K562 (cell line): ENCODE data around the gene VMP1. TPM values are rescaled to one million over a fixed set of nuclear protein-coding genes. Genes with fewer than 3 reads are reported as not detected.

ENCODE experiments used
- ATF7 ChIP-seq: fragments of 450-650 bp; IDR thresholded peaks from 2 replicates; pipeline ENCODE4 v1.7.1; 2014; ENCODE audit warnings: mild to moderate bottlenecking, moderate library complexity
- BCLAF1 ChIP-seq, 2 experiments: fragments of 450-650 bp in 1 of 2; IDR thresholded peaks; 2 replicates each; pipeline ENCODE4 v1.6.1; 2011 to 2017; ENCODE audit warnings: low read depth in 2 of 2, antibody characterized with exemption in 1 of 2, borderline replicate concordance in 1 of 2, low read length in 1 of 2, mild to moderate bottlenecking in 1 of 2, mixed read lengths in 1 of 2; ENCODE audit not compliant: control insufficient read depth in 1 of 2
- CBFB ChIP-seq: sonication (generic); formaldehyde crosslinking; IDR thresholded peaks from 2 replicates; pipeline ENCODE4 v1.4.0; 2020; ENCODE audit warnings: mild to moderate bottlenecking, missing genetic modification reagents
- CCAR2 ChIP-seq: fragments of 200-400 bp; formaldehyde crosslinking; IDR thresholded peaks from 2 replicates; pipeline ENCODE4 v1.6.1; 2017; ENCODE audit warnings: mild to moderate bottlenecking, low read depth, low read length
- GTF2E2 ChIP-seq: fragments of 200-800 bp; sonication (Bioruptor generic); IDR thresholded peaks from 2 replicates; pipeline ENCODE4 v1.6.1; 2016; ENCODE audit warnings: missing genetic modification characterization, missing compliant biosample characterization
- HNRNPL ChIP-seq: fragments of 200-400 bp; formaldehyde crosslinking; IDR thresholded peaks from 2 replicates; pipeline ENCODE4 v1.6.1; 2017; ENCODE audit warnings: low read depth, mild to moderate bottlenecking, low read length
- JUNB ChIP-seq: fragments of 450-650 bp; formaldehyde crosslinking; conservative IDR thresholded peaks from 2 replicates; pipeline ENCODE4 v1.4.0; 2020; ENCODE audit warnings: mild to moderate bottlenecking
- LEF1 ChIP-seq: fragments of 450-650 bp; IDR thresholded peaks from 2 replicates; pipeline ENCODE4 v1.6.1; 2016; ENCODE audit warnings: mild to moderate bottlenecking
- PHF20 ChIP-seq: fragments of 450-650 bp; IDR thresholded peaks from 2 replicates; pipeline ENCODE4 v1.6.1; 2018; ENCODE audit not compliant: partially characterized antibody
- RAD51 ChIP-seq: fragments of 450-650 bp; IDR thresholded peaks from 2 replicates; pipeline ENCODE4 v1.7.1; 2016; ENCODE audit warnings: low read depth, mild to moderate bottlenecking, borderline replicate concordance
- RNF2 ChIP-seq: sonication (generic); IDR thresholded peaks from 2 replicates; pipeline ENCODE4 v1.6.1; 2016
- SNAPC5 ChIP-seq: fragments of 250-450 bp; sonication (Bioruptor Pico); IDR thresholded peaks from 2 replicates; pipeline ENCODE4 v1.8.0; 2021; ENCODE audit warnings: moderate library complexity, mild to moderate bottlenecking, inconsistent platforms
- SPI1 ChIP-seq: IDR thresholded peaks from 2 replicates; pipeline ENCODE4 v1.6.1; 2011; ENCODE audit warnings: low read depth, low read length, control low read depth, borderline replicate concordance
- SREBF1 ChIP-seq: fragments of 150-350 bp; IDR thresholded peaks from 2 replicates; pipeline ENCODE4 v1.6.1; 2014; ENCODE audit warnings: antibody characterized with exemption, low read depth, low read length, borderline replicate concordance
- SREBF2 ChIP-seq: sonication (generic); formaldehyde crosslinking; IDR thresholded peaks from 2 replicates; pipeline ENCODE4 v1.4.0; 2020; ENCODE audit warnings: mild to moderate bottlenecking, missing genetic modification reagents
- TFE3 ChIP-seq: fragments of 450-650 bp; formaldehyde crosslinking; IDR thresholded peaks from 2 replicates; pipeline ENCODE4 v1.4.0; 2020; ENCODE audit warnings: mild to moderate bottlenecking, mixed read lengths
- WHSC1 ChIP-seq: IDR thresholded peaks from one replicate; pipeline ENCODE4 v1.6.1; 2012; ENCODE audit warnings: low read length, control low read depth, inconsistent platforms
- ZBED1 ChIP-seq: IDR thresholded peaks from 2 replicates; pipeline ENCODE4 v1.6.1; 2014
- ZFPM2 ChIP-seq: fragments of 250-450 bp; sonication (Bioruptor Pico); IDR thresholded peaks from 2 replicates; pipeline ENCODE4 v1.5.1; 2022; ENCODE audit warnings: mild to moderate bottlenecking
- ZNF277 ChIP-seq: fragments of 250-450 bp; sonication (Bioruptor Pico); IDR thresholded peaks from 2 replicates; pipeline ENCODE4 v1.8.0; 2022; ENCODE audit warnings: inconsistent platforms, mild to moderate bottlenecking, moderate library complexity, borderline replicate concordance
- ZNF766 ChIP-seq: fragments of 200-800 bp; sonication (Bioruptor generic); conservative IDR thresholded peaks from 2 replicates; pipeline ENCODE4 v1.6.1; 2016; ENCODE audit warnings: missing genetic modification characterization, missing compliant biosample characterization
- polyA plus RNA-seq, 8 experiments: library from polyadenylated mRNA; depleted of rRNA in 4 of 8; stranded (reverse) in 5 of 8; unstranded in 3 of 8; fragments of >200 nt; fragmentation: Nextera tagmentation in 2 of 8; fragmentation: Illumina TruSeq in 1 of 8; extraction: Ambion mirVana in 2 of 8; extraction: Trizol in 1 of 8; gene quantifications; 2 replicates each; pipeline versions ENCODE4 v1.2.1 to v1.2.3, GENCODE V29; 2011 to 2014; ENCODE audit warnings: inconsistent platforms in 1 of 8, missing spikeins in 1 of 8
- total RNA-seq, 7 experiments: library from RNA; depleted of rRNA in 6 of 7; stranded (reverse); fragments of >200 nt in 6 of 7; fragmentation: Illumina TruSeq in 2 of 7; extraction: Trizol in 2 of 7; gene quantifications; 2 replicates each; pipeline versions ENCODE4 v1.2.1 to v1.2.3, GENCODE V29; 2011 to 2021; ENCODE audit warnings: low replicate concordance in 1 of 7

Gene VMP1
- total and polyA plus RNA-seq, 9 of the 15 experiments (the other 6 are each of a cell fraction or from before 2014, with no cell fraction given): 123 to 304 (median 151) TPM

- TF ChIP-seq SREBF2 (CRISPR knock-in tag) (no peak), LEF1 (no peak), PHF20 (no peak), TFE3 (no peak), HNRNPL (no peak; the same call in 1 of the 2 replicates), SREBF1 (no peak), CCAR2 (no peak), CBFB (CRISPR knock-in tag) (no peak), ATF7 (no peak), SPI1 (no peak), ZBED1 (peak; percentile 77; the same call in 1 of the 2 replicates), ZNF766 (CRISPR knock-in tag) (no peak), SNAPC5 (CRISPR knock-in tag) (no peak), JUNB (CRISPR knock-in tag) (no peak), WHSC1 (no peak), GTF2E2 (tag) (no peak; the same call in 1 of the 2 replicates), RNF2 (no peak; the same call in 1 of the 2 replicates), ZFPM2 (no peak), ZNF277 (CRISPR knock-in tag) (no peak), RAD51 (no peak), BCLAF1 (IDR thresholded peaks at IDR 0.05; ENCODE audit: borderline replicate concordance in 1 of 2, control insufficient read depth in 1 of 2, low read depth in 2 of 2, low read length in 1 of 2) (peak in 1 of 2 experiments; percentile 84; a peak in 2 of 4 replicates)
These were observed 132.3 kb downstream of the VMP1 start (continued) for GRCh38 chr17:59839651-59840328.
